HEK293 (cell line): ENCODE data around the gene JCHAIN.

ENCODE experiments used
- CTCF ChIA-PET: fragments of 350-600 bp; formaldehyde crosslinking; extraction: SDS; loops from one replicate; lab custom pipeline; 2021; ENCODE audit warnings: antibody characterized with exemption; lab: Yijun Ruan, JAX
- POLR2A ChIA-PET: fragments of 300-600 bp; formaldehyde crosslinking; extraction: SDS; loops from one replicate; lab custom pipeline; 2020; ENCODE audit warnings: antibody characterized with exemption, inconsistent platforms; lab: Yijun Ruan, JAX
- H3K27ac ChIP-seq: fragments of 200-500 bp; sonication (Bioruptor generic); 2 replicates; pipeline ENCODE4 v1.5.1; 2014; ENCODE audit warnings: low read depth, low read length, control low read depth, inconsistent platforms; ENCODE audit errors: extremely low read depth
- H3K36me3 ChIP-seq, 2 experiments: fragments of 200-500 bp in 1 of 2; sonication (Bioruptor generic) in 1 of 2; 1 replicate in 1 of 2; 2 replicates in 1 of 2; pipeline ENCODE4 v1.5.1; 2014 to 2017; ENCODE audit warnings: inconsistent platforms in 2 of 2, low read length in 2 of 2; ENCODE audit not compliant: control insufficient read depth in 2 of 2, insufficient read depth in 1 of 2
- H3K4me1 ChIP-seq: fragments of 200-500 bp; sonication (Bioruptor generic); 2 replicates; pipeline ENCODE4 v1.5.1; 2014; ENCODE audit warnings: mild to moderate bottlenecking, low read length, inconsistent platforms; ENCODE audit not compliant: control insufficient read depth, insufficient read depth
- H3K4me3 ChIP-seq: 2 replicates; pipeline ENCODE4 v1.5.1; 2011; ENCODE audit warnings: low read depth, mild to moderate bottlenecking, control low read depth, low read length, moderate library complexity
- H3K9me3 ChIP-seq: fragments of 200-500 bp; sonication (Bioruptor generic); 2 replicates; pipeline ENCODE4 v1.5.1; 2014; ENCODE audit warnings: low read depth, low read length, inconsistent platforms; ENCODE audit not compliant: control insufficient read depth, insufficient read depth
- BCL11A ChIP-seq: fragments of 450-650 bp; formaldehyde crosslinking; IDR thresholded peaks from 2 replicates; pipeline ENCODE4 v1.5.1; 2016; ENCODE audit warnings: low read depth, missing biosample characterization, missing genetic modification characterization
- BCL6B ChIP-seq: fragments of 450-650 bp; formaldehyde crosslinking; IDR thresholded peaks from 2 replicates; pipeline ENCODE4 v1.5.1; 2017; ENCODE audit warnings: missing biosample characterization, missing genetic modification characterization
- EGR2 ChIP-seq: fragments of 450-650 bp; formaldehyde crosslinking; IDR thresholded peaks from 2 replicates; pipeline ENCODE4 v1.5.1; 2016; ENCODE audit warnings: low read depth, missing biosample characterization, missing genetic modification characterization
- ZFP3 ChIP-seq: fragments of 450-650 bp; formaldehyde crosslinking; IDR thresholded peaks from 2 replicates; pipeline ENCODE4 v1.5.1; 2016; ENCODE audit warnings: low read depth, missing biosample characterization, missing genetic modification characterization
- ZFP41 ChIP-seq: fragments of 450-650 bp; formaldehyde crosslinking; IDR thresholded peaks from 2 replicates; pipeline ENCODE4 v1.5.1; 2016; ENCODE audit warnings: missing biosample characterization, missing genetic modification characterization, borderline replicate concordance
- ZNF112 ChIP-seq: fragments of 450-650 bp; formaldehyde crosslinking; IDR thresholded peaks from 2 replicates; pipeline ENCODE4 v1.5.0; 2017; ENCODE audit warnings: missing biosample characterization, missing genetic modification characterization
- ZNF121 ChIP-seq: fragments of 450-650 bp; formaldehyde crosslinking; IDR thresholded peaks from 2 replicates; pipeline ENCODE4 v1.5.1; 2016; ENCODE audit warnings: missing biosample characterization, missing genetic modification characterization
- ZNF157 ChIP-seq: fragments of 450-650 bp; formaldehyde crosslinking; IDR thresholded peaks from 2 replicates; pipeline ENCODE4 v1.5.1; 2016; ENCODE audit warnings: missing biosample characterization, missing genetic modification characterization
- ZNF169 ChIP-seq: fragments of 450-650 bp; formaldehyde crosslinking; IDR thresholded peaks from 2 replicates; pipeline ENCODE4 v1.5.1; 2016; ENCODE audit warnings: missing biosample characterization, missing genetic modification characterization
- ZNF174 ChIP-seq: fragments of 450-650 bp; formaldehyde crosslinking; IDR thresholded peaks from 2 replicates; pipeline ENCODE4 v1.5.0; 2017; ENCODE audit warnings: missing biosample characterization, mild to moderate bottlenecking, missing genetic modification characterization
- ZNF19 ChIP-seq: fragments of 450-650 bp; formaldehyde crosslinking; IDR thresholded peaks from 2 replicates; pipeline ENCODE4; 2016; ENCODE audit warnings: missing biosample characterization, missing genetic modification characterization, low read depth
- ZNF404 ChIP-seq: fragments of 450-650 bp; formaldehyde crosslinking; IDR thresholded peaks from 2 replicates; pipeline ENCODE4 v1.5.1; 2017; ENCODE audit warnings: missing biosample characterization, missing genetic modification characterization
- ZNF416 ChIP-seq: fragments of 450-650 bp; formaldehyde crosslinking; IDR thresholded peaks from 2 replicates; pipeline ENCODE4 v1.5.1; 2016; ENCODE audit warnings: missing biosample characterization, missing genetic modification characterization
- ZNF449 ChIP-seq: fragments of 450-650 bp; formaldehyde crosslinking; IDR thresholded peaks from 2 replicates; pipeline ENCODE4 v1.5.1; 2017; ENCODE audit warnings: missing biosample characterization, mild to moderate bottlenecking, missing genetic modification characterization, moderate library complexity
- ZNF623 ChIP-seq: fragments of 450-650 bp; formaldehyde crosslinking; IDR thresholded peaks from 2 replicates; pipeline ENCODE4 v1.5.1; 2016; ENCODE audit warnings: missing biosample characterization, missing genetic modification characterization
- ZNF776 ChIP-seq: fragments of 450-650 bp; formaldehyde crosslinking; IDR thresholded peaks from 2 replicates; pipeline ENCODE4 v1.5.0; 2017; ENCODE audit warnings: missing biosample characterization, missing genetic modification characterization, borderline replicate concordance
- ZNF830 ChIP-seq: fragments of 450-650 bp; IDR thresholded peaks from 2 replicates; pipeline ENCODE4 v1.5.0; 2018; ENCODE audit warnings: missing biosample characterization, missing genetic modification characterization, low read depth, mild to moderate bottlenecking, moderate library complexity
- TF ChIP-seq, protein P1 (sequence below): fragments of 450-650 bp; formaldehyde crosslinking; IDR thresholded peaks from 2 replicates; pipeline ENCODE4 v1.5.1; 2017; ENCODE audit warnings: missing biosample characterization, missing genetic modification characterization
- TF ChIP-seq, protein P2 (sequence below): fragments of 450-650 bp; formaldehyde crosslinking; conservative IDR thresholded peaks from 2 replicates; pipeline ENCODE4 v1.5.1; 2016; ENCODE audit warnings: low read depth, missing biosample characterization, missing genetic modification characterization

JCHAIN gene

GRCh38 chr4:70681704-70682103 is 15.4 kb upstream of the JCHAIN start:
- H3K27ac ChIP-seq, result no peak overlapping the region
- POLR2A ChIA-PET, result no interaction called here
- TF ChIP-seq ZNF404, result no peak
- no peak for TF ChIP-seq ZFP3
- CTCF ChIA-PET, result no interaction called here
- no peaks in the 10 kb centered on the region for H3K9me3 ChIP-seq
- H3K4me3 ChIP-seq, result no peak overlapping the region
- H3K4me1 ChIP-seq, result no peaks in the 10 kb centered on the region
- no peaks in the 10 kb centered on the region for H3K36me3 ChIP-seq

GRCh38 chr4:70680934-70681333 is 14.6 kb upstream of the JCHAIN start:
- TF ChIP-seq ZNF121 (tag by site-specific recombination) (no peak), ZNF174 (tag by site-specific recombination) (no peak), ZNF449 (tag by site-specific recombination) (no peak), ZNF157 (tag by site-specific recombination) (no peak), ZNF623 (no peak), EGR2 (tag by site-specific recombination) (no peak), BCL11A (tag by site-specific recombination) (no peak), ZNF830 (tag by site-specific recombination) (no peak), ZNF776 (tag by site-specific recombination) (no peak), ZNF169 (tag by site-specific recombination) (no peak), ZFP41 (tag by site-specific recombination) (no peak), BCL6B (no peak), ZNF112 (tag by site-specific recombination) (no peak), ZNF416 (tag by site-specific recombination) (no peak), ZNF19 (tag by site-specific recombination) (no peak)
- TF ChIP-seq, protein P1, sequence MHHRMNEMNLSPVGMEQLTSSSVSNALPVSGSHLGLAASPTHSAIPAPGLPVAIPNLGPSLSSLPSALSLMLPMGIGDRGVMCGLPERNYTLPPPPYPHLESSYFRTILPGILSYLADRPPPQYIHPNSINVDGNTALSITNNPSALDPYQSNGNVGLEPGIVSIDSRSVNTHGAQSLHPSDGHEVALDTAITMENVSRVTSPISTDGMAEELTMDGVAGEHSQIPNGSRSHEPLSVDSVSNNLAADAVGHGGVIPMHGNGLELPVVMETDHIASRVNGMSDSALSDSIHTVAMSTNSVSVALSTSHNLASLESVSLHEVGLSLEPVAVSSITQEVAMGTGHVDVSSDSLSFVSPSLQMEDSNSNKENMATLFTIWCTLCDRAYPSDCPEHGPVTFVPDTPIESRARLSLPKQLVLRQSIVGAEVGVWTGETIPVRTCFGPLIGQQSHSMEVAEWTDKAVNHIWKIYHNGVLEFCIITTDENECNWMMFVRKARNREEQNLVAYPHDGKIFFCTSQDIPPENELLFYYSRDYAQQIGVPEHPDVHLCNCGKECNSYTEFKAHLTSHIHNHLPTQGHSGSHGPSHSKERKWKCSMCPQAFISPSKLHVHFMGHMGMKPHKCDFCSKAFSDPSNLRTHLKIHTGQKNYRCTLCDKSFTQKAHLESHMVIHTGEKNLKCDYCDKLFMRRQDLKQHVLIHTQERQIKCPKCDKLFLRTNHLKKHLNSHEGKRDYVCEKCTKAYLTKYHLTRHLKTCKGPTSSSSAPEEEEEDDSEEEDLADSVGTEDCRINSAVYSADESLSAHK (tag by site-specific recombination), result no peak
- TF ChIP-seq, protein P2, sequence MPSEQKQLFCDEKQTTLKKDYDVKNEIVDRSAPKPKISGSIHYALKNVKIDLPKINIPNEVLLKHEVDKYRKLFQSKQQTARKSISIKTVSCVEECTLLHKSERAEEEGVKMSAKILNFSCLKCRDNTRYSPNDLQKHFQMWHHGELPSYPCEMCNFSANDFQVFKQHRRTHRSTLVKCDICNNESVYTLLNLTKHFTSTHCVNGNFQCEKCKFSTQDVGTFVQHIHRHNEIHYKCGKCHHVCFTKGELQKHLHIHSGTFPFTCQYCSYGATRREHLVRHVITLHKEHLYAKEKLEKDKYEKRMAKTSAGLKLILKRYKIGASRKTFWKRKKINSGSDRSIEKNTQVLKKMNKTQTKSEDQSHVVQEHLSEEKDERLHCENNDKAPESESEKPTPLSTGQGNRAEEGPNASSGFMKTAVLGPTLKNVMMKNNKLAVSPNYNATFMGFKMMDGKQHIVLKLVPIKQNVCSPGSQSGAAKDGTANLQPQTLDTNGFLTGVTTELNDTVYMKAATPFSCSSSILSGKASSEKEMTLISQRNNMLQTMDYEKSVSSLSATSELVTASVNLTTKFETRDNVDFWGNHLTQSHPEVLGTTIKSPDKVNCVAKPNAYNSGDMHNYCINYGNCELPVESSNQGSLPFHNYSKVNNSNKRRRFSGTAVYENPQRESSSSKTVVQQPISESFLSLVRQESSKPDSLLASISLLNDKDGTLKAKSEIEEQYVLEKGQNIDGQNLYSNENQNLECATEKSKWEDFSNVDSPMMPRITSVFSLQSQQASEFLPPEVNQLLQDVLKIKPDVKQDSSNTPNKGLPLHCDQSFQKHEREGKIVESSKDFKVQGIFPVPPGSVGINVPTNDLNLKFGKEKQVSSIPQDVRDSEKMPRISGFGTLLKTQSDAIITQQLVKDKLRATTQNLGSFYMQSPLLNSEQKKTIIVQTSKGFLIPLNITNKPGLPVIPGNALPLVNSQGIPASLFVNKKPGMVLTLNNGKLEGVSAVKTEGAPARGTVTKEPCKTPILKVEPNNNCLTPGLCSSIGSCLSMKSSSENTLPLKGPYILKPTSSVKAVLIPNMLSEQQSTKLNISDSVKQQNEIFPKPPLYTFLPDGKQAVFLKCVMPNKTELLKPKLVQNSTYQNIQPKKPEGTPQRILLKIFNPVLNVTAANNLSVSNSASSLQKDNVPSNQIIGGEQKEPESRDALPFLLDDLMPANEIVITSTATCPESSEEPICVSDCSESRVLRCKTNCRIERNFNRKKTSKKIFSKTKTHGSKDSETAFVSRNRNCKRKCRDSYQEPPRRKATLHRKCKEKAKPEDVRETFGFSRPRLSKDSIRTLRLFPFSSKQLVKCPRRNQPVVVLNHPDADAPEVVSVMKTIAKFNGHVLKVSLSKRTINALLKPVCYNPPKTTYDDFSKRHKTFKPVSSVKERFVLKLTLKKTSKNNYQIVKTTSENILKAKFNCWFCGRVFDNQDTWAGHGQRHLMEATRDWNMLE, result no peak
- POLR2A ChIA-PET, result no interaction called here
- CTCF ChIA-PET, result no interaction called here
- H3K9me3 ChIP-seq, result no peaks in the 10 kb centered on the region
- no peaks in the 10 kb centered on the region for H3K36me3 ChIP-seq
- H3K4me3 ChIP-seq, result no peak overlapping the region
- no peaks in the 10 kb centered on the region for H3K4me1 ChIP-seq
- H3K27ac ChIP-seq, result no peak overlapping the region
